ENCODE data around the gene DDI1. TPM values are rescaled to one million over a fixed set of nuclear protein-coding genes. Genes with fewer than 3 reads are reported as not detected.

The DDI1 gene
- total and polyA plus RNA-seq, 2 experiments from 2014 or later: 0.39 TPM; not detected in 1

DNA sequence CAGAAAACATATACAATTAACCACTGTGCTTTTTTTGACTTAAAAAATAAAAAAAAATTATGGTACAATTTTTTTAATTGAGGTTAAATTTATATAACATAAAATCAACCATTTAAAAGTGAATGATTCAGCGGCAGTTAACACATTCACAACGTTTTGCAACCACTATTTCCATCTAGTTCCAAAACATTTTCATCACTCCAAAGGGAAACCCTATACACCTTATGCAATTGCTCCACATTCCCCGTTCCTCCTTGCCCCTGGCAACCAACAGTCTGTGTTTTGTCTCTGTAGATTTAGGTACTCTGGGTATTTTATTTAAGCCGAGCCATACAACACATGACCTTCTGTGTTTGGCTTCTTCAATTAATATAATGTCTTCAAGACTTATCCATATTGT is 15.3 kb downstream of the DDI1 start:
- DNase-seq (ENCODE audit: low spot score): no peak
- Histone ChIP-seq H3K27ac (no peak overlapping the region), H3K9me3 (ENCODE audit: low read depth) (no peaks in the 10 kb centered on the region), H2AFZ (no peak overlapping the region), H4K20me1 (ENCODE audit: insufficient read depth, poor library complexity, severe bottlenecking) (no peaks in the 10 kb centered on the region), H3K4me1 (ENCODE audit: insufficient read depth) (no peaks in the 10 kb centered on the region), H3K36me3 (replicated peaks; ENCODE audit: insufficient read depth, low read depth) (no peaks in the 10 kb centered on the region), H3K79me2 (no peaks in the 10 kb centered on the region), H3K4me3 (no peak overlapping the region), H3K4me2 (no peak overlapping the region), H3K9me2 (replicated peaks; ENCODE audit: insufficient read depth) (no peaks in the 10 kb centered on the region), H3K27me3 (no peaks in the 10 kb centered on the region)
- WGBS (ENCODE audit: low lambda C conversion rate, missing lambda C conversion rate): 77% methylated on average over 4 of the region's 4 CpGs
- TF ChIP-seq, protein P1, sequence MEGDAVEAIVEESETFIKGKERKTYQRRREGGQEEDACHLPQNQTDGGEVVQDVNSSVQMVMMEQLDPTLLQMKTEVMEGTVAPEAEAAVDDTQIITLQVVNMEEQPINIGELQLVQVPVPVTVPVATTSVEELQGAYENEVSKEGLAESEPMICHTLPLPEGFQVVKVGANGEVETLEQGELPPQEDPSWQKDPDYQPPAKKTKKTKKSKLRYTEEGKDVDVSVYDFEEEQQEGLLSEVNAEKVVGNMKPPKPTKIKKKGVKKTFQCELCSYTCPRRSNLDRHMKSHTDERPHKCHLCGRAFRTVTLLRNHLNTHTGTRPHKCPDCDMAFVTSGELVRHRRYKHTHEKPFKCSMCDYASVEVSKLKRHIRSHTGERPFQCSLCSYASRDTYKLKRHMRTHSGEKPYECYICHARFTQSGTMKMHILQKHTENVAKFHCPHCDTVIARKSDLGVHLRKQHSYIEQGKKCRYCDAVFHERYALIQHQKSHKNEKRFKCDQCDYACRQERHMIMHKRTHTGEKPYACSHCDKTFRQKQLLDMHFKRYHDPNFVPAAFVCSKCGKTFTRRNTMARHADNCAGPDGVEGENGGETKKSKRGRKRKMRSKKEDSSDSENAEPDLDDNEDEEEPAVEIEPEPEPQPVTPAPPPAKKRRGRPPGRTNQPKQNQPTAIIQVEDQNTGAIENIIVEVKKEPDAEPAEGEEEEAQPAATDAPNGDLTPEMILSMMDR (IDR thresholded peaks at IDR 0.05; ENCODE audit: poor library complexity): no peak

GRCh38 chr11:104053743-104054478 is 17.5 kb downstream of the DDI1 start:
- no peaks in the 10 kb centered on the region for H3K36me3 ChIP-seq (replicated peaks; ENCODE audit: insufficient read depth, low read depth)
- H3K27ac ChIP-seq: no peak overlapping the region
- H3K9me3 ChIP-seq (ENCODE audit: low read depth): no peaks in the 10 kb centered on the region
- 80% methylated on average over 5 of the region's 5 CpGs for WGBS (ENCODE audit: low lambda C conversion rate, missing lambda C conversion rate)
- no peaks in the 10 kb centered on the region for H3K27me3 ChIP-seq
- H4K20me1 ChIP-seq (ENCODE audit: insufficient read depth, poor library complexity, severe bottlenecking): no peaks in the 10 kb centered on the region
- H3K4me2 ChIP-seq: no peak overlapping the region
- H3K79me2 ChIP-seq: no peaks in the 10 kb centered on the region
- no peak for DNase-seq (ENCODE audit: low spot score)
- TF ChIP-seq EZH2phosphoT487 (IDR thresholded peaks at IDR 0.05; ENCODE audit: low read depth, severe bottlenecking, unreplicated experiment) (no peak), EZH2 (IDR thresholded peaks at IDR 0.05; ENCODE audit: borderline replicate concordance) (no peak)
- TF ChIP-seq, protein P1 (IDR thresholded peaks at IDR 0.05; ENCODE audit: poor library complexity): no peak
- H2AFZ ChIP-seq: no peak overlapping the region
- no peaks in the 10 kb centered on the region for H3K4me1 ChIP-seq (ENCODE audit: insufficient read depth)
- no peaks in the 10 kb centered on the region for H3K9me2 ChIP-seq (replicated peaks; ENCODE audit: insufficient read depth)
- H3K4me3 ChIP-seq: no peak overlapping the region

DNA sequence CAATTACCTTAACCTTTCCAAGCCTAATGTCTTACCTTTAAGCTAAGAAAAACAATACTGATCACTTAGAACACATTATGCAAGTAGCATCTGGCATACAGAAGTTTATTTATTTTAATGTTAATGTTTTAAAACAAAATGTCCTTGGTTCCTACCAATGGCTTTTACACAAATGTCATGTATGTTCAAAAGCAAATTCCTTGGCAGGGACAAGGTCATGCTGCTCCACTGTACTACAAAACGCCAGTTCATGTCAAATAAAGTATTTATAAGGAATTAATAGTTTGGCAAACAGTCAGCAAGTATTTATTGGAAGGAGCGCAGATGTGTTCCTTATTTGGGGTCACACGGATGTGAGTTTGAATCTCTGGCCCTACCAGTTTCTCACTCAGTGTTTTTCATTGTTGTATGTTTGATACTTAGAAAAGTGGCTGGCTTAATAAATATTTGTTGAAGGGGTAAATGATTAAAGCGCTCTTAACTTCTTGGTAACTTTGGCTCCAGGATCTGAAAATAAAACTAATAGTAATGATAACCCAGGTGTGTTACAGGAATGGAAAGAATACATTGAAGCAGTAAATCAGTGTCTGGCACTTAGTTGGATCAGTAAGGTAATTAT is 18.6 kb downstream of the DDI1 start:
- H3K27ac ChIP-seq: no peak overlapping the region
- H3K36me3 ChIP-seq (replicated peaks; ENCODE audit: insufficient read depth, low read depth): no peaks in the 10 kb centered on the region
- H3K9me3 ChIP-seq (ENCODE audit: low read depth): no peaks in the 10 kb centered on the region
- no peaks in the 10 kb centered on the region for H3K27me3 ChIP-seq
- WGBS (ENCODE audit: low lambda C conversion rate, missing lambda C conversion rate): 73% methylated on average over 4 of the region's 4 CpGs
- no peaks in the 10 kb centered on the region for H4K20me1 ChIP-seq (ENCODE audit: insufficient read depth, poor library complexity, severe bottlenecking)
- H2AFZ ChIP-seq: no peak overlapping the region
- no peak overlapping the region for H3K4me3 ChIP-seq
- no peaks in the 10 kb centered on the region for H3K79me2 ChIP-seq
- no peaks in the 10 kb centered on the region for H3K9me2 ChIP-seq (replicated peaks; ENCODE audit: insufficient read depth)
- no peak overlapping the region for H3K4me2 ChIP-seq
- H3K4me1 ChIP-seq (ENCODE audit: insufficient read depth): no peaks in the 10 kb centered on the region
- TF ChIP-seq, protein P1 (IDR thresholded peaks at IDR 0.05; ENCODE audit: poor library complexity): no peak
- TF ChIP-seq EZH2phosphoT487 (IDR thresholded peaks at IDR 0.05; ENCODE audit: low read depth, severe bottlenecking, unreplicated experiment): no peak
- TF ChIP-seq EZH2 (IDR thresholded peaks at IDR 0.05; ENCODE audit: borderline replicate concordance): no peak
- DNase-seq (ENCODE audit: low spot score): no peak

Measured in hepatocyte (in vitro differentiated cells).